ENCODE data around the gene ACSS1.

DNA sequence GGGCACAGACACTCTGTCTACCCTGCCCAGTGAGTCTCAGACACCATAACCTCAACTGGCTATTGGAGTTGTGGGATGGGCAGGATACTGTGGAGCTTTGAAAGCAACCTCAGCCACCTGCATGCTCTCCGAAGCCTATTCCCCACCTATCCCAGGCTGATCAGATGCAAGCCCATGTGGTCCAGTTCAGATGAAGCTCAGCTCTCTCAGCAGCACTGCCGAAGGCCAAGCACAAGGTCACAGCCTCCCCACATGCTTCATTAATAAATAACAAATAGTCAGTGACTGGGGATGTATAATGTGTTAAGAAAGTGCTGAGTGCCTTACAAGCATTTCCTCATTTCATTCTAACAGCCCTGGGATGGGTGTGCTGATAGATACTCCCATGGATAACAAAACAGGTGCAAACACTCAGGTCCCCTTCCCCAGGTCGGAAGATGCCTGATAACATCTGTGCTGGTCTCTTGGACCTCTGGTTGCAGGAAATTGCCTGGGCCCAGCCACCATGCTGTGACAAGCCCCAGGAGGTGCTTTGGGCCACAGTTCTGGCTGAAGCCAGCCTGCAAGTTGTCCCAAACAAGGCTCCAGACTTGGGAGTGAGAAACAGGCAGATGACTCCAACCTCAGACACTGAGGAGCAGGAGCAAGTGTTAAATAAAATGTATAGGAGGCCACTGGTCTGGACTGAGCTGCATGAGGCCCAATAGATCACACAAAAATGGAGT lies 3.7 kb downstream of the ACSS1 start:
- TF ChIP-seq POLR2A (IDR thresholded peaks at IDR 0.05; ENCODE audit: low read length), result no peak
- no peak for TF ChIP-seq GATA1 (IDR thresholded peaks at IDR 0.05; ENCODE audit: low read depth, low read length)

Measured in erythroblast (primary cell).